HCT116 (cell line): Measurements from ENCODE around the gene PHF2. TPM values are rescaled to one million over a fixed set of nuclear protein-coding genes. Genes with fewer than 3 reads are reported as not detected.

Source experiments
- ATAC-seq: fragments of 200-7000 bp; cut with Tn5 transposase; 2 replicates; pipeline ENCODE4 v1.9.1; 2020; ENCODE audit warnings: mild to moderate bottlenecking, moderate library complexity
- BruUV-seq: library from RNA; stranded (reverse); fragments of 400-500 nt; replicated peaks from 2 replicates; lab custom pipeline; 2021; lab: Mats Ljungman, UMichigan
- CTCF ChIA-PET: fragments of 300-600 bp; sonication (Branson Sonifier 250); formaldehyde crosslinking; loops from one replicate; lab custom pipeline; 2021; ENCODE audit warnings: antibody characterized with exemption; lab: Charles Lee
- POLR2A ChIA-PET: fragments of 300-600, 350-600 bp; sonication (Branson Sonifier 250); formaldehyde crosslinking; loops from one replicate; lab custom pipeline; 2021; ENCODE audit warnings: antibody characterized with exemption; lab: Charles Lee
- RAD21 ChIA-PET, 2 experiments: fragments of 300-600 bp; sonication (Branson Sonifier 250); formaldehyde crosslinking; loops; one replicate each; lab custom pipeline; 2023; ENCODE audit warnings: low total read pairs in 2 of 2; ENCODE audit not compliant: uncharacterized antibody in 2 of 2, unreplicated experiment in 2 of 2, low non-redundant PET in 1 of 2; lab: Charles Lee
- DNase-seq: peaks from one replicate; pipeline ENCODE4 v3.0.0-alpha.2; 2010; ENCODE audit warnings: low read depth, low spot score
- H2AFZ ChIP-seq: fragments of 200-600 bp; shearing (Covaris generic), sonication (generic); 2 replicates; pipeline ENCODE4 v1.6.1; 2017; ENCODE audit warnings: low read depth, mixed run types, mixed read lengths, antibody characterized with exemption, low read length; ENCODE audit not compliant: poor library complexity, severe bottlenecking
- H3K27ac ChIP-seq: 2 replicates; pipeline ENCODE4 v1.5.1; 2012; ENCODE audit warnings: low read depth, low read length
- H3K27me3 ChIP-seq: fragments of 200-600 bp; sonication (generic); 2 replicates; pipeline ENCODE4 v1.6.1; 2016; ENCODE audit warnings: mixed run types, low read length, mixed read lengths; ENCODE audit not compliant: insufficient read depth
- H3K36me3 ChIP-seq, 2 experiments: fragments of 200-500 bp in 1 of 2; fragments of 200-600 bp in 1 of 2; sonication (Bioruptor generic) in 1 of 2; sonication (generic) in 1 of 2; 2 replicates each; pipeline versions ENCODE4 v1.5.1 to v1.6.1; 2014 to 2016; ENCODE audit warnings: low read length in 2 of 2, inconsistent platforms in 1 of 2, mixed read lengths in 1 of 2, mixed run types in 1 of 2; ENCODE audit not compliant: insufficient read depth in 2 of 2, control insufficient read depth in 1 of 2
- H3K4me1 ChIP-seq, 2 experiments: fragments of 200-600 bp in 1 of 2; sonication (generic) in 1 of 2; 2 replicates each; pipeline versions ENCODE4 v1.5.1 to v1.6.1; 2012 to 2017; ENCODE audit warnings: low read length in 2 of 2, inconsistent platforms in 1 of 2, mild to moderate bottlenecking in 1 of 2, mixed read lengths in 1 of 2, mixed run types in 1 of 2, moderate library complexity in 1 of 2; ENCODE audit not compliant: insufficient read depth in 2 of 2, control insufficient read depth in 1 of 2
- H3K4me2 ChIP-seq: fragments of 200-600 bp; sonication (generic); 2 replicates; pipeline ENCODE4 v1.6.1; 2017; ENCODE audit warnings: mixed run types, low read length, mixed read lengths
- H3K4me3 ChIP-seq, 2 experiments: fragments of 200-600 bp in 1 of 2; sonication (generic) in 1 of 2; replicated peaks in 1 of 2; 2 replicates each; pipeline ENCODE4 v1.5.1; 2011 to 2016; ENCODE audit warnings: low read length in 2 of 2, control low read depth in 1 of 2, low read depth in 1 of 2, mild to moderate bottlenecking in 1 of 2, mixed read lengths in 1 of 2, mixed run types in 1 of 2
- H3K79me2 ChIP-seq: fragments of 200-600 bp; sonication (generic); 2 replicates; pipeline ENCODE4 v1.6.1; 2017; ENCODE audit warnings: mild to moderate bottlenecking, mixed run types, low read length, moderate library complexity, mixed read lengths; ENCODE audit not compliant: insufficient read depth
- H3K9ac ChIP-seq: fragments of 200-600 bp; sonication (generic); 2 replicates; pipeline ENCODE4 v1.6.1; 2016; ENCODE audit warnings: low read length, mixed read lengths
- H3K9me2 ChIP-seq: fragments of 200-600 bp; sonication (generic), shearing (Covaris generic); 2 replicates; pipeline ENCODE4 v1.6.1; 2017; ENCODE audit warnings: mixed run types, mild to moderate bottlenecking, moderate library complexity; ENCODE audit not compliant: insufficient read depth
- H3K9me3 ChIP-seq, 2 experiments: fragments of 200-500 bp in 1 of 2; fragments of 200-600 bp in 1 of 2; sonication (Bioruptor generic) in 1 of 2; sonication (generic) in 1 of 2; 2 replicates each; pipeline ENCODE4 v1.6.1; 2014 to 2017; ENCODE audit warnings: low read length in 2 of 2, mixed read lengths in 2 of 2, inconsistent platforms in 1 of 2, low read depth in 1 of 2, mild to moderate bottlenecking in 1 of 2, mixed run types in 1 of 2, moderate library complexity in 1 of 2; ENCODE audit not compliant: control insufficient read depth in 1 of 2, insufficient read depth in 1 of 2
- H4K20me1 ChIP-seq: fragments of 200-600 bp; sonication (generic), shearing (Covaris generic); 2 replicates; pipeline ENCODE4 v1.6.1; 2017; ENCODE audit warnings: mixed run types, mild to moderate bottlenecking, moderate library complexity; ENCODE audit not compliant: insufficient read depth
- CBX3 ChIP-seq: IDR thresholded peaks from 2 replicates; pipeline ENCODE4 v1.6.1; 2012; ENCODE audit warnings: low read depth
- ELF1 ChIP-seq: IDR thresholded peaks from 2 replicates; pipeline ENCODE4 v1.6.1; 2012; ENCODE audit warnings: low read depth, borderline replicate concordance
- EZH2 ChIP-seq: fragments of 200-600 bp; sonication (generic); IDR thresholded peaks from 2 replicates; pipeline ENCODE4 v1.6.1; 2017; ENCODE audit warnings: antibody characterized with exemption, mixed run types
- JUND ChIP-seq: IDR thresholded peaks from 2 replicates; pipeline ENCODE4 v1.6.1; 2012
- POLR2AphosphoS5 ChIP-seq: IDR thresholded peaks from 2 replicates; pipeline ENCODE4 v1.6.1; 2011; ENCODE audit warnings: mild to moderate bottlenecking, low read depth, low read length, moderate library complexity
- SP1 ChIP-seq: IDR thresholded peaks from 2 replicates; pipeline ENCODE4 v1.6.1; 2012; ENCODE audit warnings: low read depth
- SRF ChIP-seq: IDR thresholded peaks from 2 replicates; pipeline ENCODE4 v1.6.1; 2012; ENCODE audit warnings: low read depth
- YY1 ChIP-seq: IDR thresholded peaks from 2 replicates; pipeline ENCODE4 v1.6.1; 2011; ENCODE audit warnings: low read length, low read depth, moderate library complexity, mild to moderate bottlenecking; ENCODE audit not compliant: insufficient replicate concordance; ENCODE audit errors: extremely low read depth
- ZNF274 ChIP-seq: fragments of 200-500 bp; sonication (Bioruptor generic); IDR thresholded peaks from 2 replicates; pipeline ENCODE4 v1.6.1; 2014; ENCODE audit warnings: mild to moderate bottlenecking, low read depth, low read length, inconsistent platforms
- intact Hi-C: fragments of 100-400 bp; cut with micrococcal nuclease; formaldehyde crosslinking; loops from 2 replicates; pipeline ENCODE4 v1.10.0; 2022
- total RNA-seq: library from RNA; stranded (reverse); gene quantifications from one replicate; pipeline ENCODE4 v1.2.1, GENCODE V29; 2021; ENCODE audit not compliant: unreplicated experiment
- TF ChIP-seq, protein P1 (sequence below): IDR thresholded peaks from 2 replicates; pipeline ENCODE4 v1.6.1; 2011; ENCODE audit warnings: mild to moderate bottlenecking, low read length, moderate library complexity; ENCODE audit not compliant: insufficient replicate concordance; ENCODE audit errors: extremely low read depth
- TF ChIP-seq, protein P2 (sequence below): IDR thresholded peaks from 2 replicates; pipeline ENCODE4 v1.6.1; 2012; ENCODE audit warnings: low read depth
- TF ChIP-seq, protein P3 (sequence below), 3 experiments: fragments of 200-600 bp in 1 of 3; sonication (generic) in 1 of 3; IDR thresholded peaks in 2 of 3; conservative IDR thresholded peaks in 1 of 3; 2 replicates each; pipeline ENCODE4 v1.5.1; 2012 to 2017; ENCODE audit warnings: low read depth in 2 of 3, low read length in 2 of 3, antibody characterized with exemption in 1 of 3, borderline replicate concordance in 1 of 3, control low read depth in 1 of 3, mild to moderate bottlenecking in 1 of 3, mixed read lengths in 1 of 3, mixed run types in 1 of 3, moderate library complexity in 1 of 3; ENCODE audit not compliant: insufficient read depth in 1 of 3
- TF ChIP-seq, protein P4 (sequence below): IDR thresholded peaks from 2 replicates; pipeline ENCODE4 v1.6.1; 2012

Gene PHF2
- total RNA-seq, 1 experiment from 2014 or later, result 20.6 TPM

DNA sequence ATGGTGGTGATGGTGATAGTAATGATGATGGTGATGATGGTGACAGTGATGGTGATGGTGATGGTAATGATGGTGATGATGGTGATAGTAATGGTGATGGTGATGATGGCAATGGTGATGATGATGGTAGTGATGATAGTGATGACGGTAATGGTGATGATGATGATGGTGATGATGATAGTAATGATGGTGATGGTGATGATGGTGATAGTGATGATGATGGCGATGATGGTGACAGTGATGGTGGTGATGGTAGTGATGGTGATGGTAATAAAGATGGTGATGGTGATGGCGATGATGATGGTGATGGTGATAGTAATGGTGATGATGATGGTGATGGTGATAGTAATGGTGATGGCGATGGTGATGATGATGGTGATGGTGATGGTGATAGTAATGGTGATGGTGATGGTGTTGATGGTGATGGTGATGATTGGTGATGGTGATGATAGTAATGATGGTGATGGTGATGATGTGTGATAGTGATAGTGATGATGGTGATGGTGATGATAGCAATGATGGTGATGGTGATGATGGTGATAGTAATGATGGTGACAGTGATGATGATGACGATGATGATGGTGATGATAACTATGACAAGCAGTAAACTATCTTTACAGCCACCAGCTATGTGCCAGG lies 38.6 kb downstream of the PHF2 start:
- Histone ChIP-seq H3K4me1 (no peaks in the 10 kb centered on the region), H3K9ac (no peak overlapping the region), H3K27me3 (no peaks in the 10 kb centered on the region), H3K4me3 (no peak overlapping the region), H3K9me2 (no peaks in the 10 kb centered on the region), H3K4me2 (no peak overlapping the region), H2AFZ (no peak overlapping the region), H3K9me3 (0 out of 4 replicates have a peak, but pooled peaks cover 0 to 2% of the 10 kb centered on the region in 2 experiments), H3K79me2 (no peaks in the 10 kb centered on the region; the same call in 1 of the 2 replicates), H3K36me3 (no peaks in the 10 kb centered on the region), H3K27ac (no peak overlapping the region), H4K20me1 (no peaks in the 10 kb centered on the region)
- intact Hi-C loops, result no loop called here
- ChIA-PET CTCF (no interaction called here), POLR2A (no interaction called here), RAD21 (no interaction called here)
- DNase-seq (no peak), ATAC-seq (no peak)
- TF ChIP-seq CBX3 (no peak), ZNF274 (no peak), SP1 (no peak), EZH2 (no peak), SRF (no peak), POLR2AphosphoS5 (no peak), ELF1 (no peak), JUND (no peak), YY1 (no peak)
- TF ChIP-seq, protein P1, sequence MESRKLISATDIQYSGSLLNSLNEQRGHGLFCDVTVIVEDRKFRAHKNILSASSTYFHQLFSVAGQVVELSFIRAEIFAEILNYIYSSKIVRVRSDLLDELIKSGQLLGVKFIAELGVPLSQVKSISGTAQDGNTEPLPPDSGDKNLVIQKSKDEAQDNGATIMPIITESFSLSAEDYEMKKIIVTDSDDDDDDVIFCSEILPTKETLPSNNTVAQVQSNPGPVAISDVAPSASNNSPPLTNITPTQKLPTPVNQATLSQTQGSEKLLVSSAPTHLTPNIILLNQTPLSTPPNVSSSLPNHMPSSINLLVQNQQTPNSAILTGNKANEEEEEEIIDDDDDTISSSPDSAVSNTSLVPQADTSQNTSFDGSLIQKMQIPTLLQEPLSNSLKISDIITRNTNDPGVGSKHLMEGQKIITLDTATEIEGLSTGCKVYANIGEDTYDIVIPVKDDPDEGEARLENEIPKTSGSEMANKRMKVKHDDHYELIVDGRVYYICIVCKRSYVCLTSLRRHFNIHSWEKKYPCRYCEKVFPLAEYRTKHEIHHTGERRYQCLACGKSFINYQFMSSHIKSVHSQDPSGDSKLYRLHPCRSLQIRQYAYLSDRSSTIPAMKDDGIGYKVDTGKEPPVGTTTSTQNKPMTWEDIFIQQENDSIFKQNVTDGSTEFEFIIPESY, result no peak
- TF ChIP-seq, protein P2, sequence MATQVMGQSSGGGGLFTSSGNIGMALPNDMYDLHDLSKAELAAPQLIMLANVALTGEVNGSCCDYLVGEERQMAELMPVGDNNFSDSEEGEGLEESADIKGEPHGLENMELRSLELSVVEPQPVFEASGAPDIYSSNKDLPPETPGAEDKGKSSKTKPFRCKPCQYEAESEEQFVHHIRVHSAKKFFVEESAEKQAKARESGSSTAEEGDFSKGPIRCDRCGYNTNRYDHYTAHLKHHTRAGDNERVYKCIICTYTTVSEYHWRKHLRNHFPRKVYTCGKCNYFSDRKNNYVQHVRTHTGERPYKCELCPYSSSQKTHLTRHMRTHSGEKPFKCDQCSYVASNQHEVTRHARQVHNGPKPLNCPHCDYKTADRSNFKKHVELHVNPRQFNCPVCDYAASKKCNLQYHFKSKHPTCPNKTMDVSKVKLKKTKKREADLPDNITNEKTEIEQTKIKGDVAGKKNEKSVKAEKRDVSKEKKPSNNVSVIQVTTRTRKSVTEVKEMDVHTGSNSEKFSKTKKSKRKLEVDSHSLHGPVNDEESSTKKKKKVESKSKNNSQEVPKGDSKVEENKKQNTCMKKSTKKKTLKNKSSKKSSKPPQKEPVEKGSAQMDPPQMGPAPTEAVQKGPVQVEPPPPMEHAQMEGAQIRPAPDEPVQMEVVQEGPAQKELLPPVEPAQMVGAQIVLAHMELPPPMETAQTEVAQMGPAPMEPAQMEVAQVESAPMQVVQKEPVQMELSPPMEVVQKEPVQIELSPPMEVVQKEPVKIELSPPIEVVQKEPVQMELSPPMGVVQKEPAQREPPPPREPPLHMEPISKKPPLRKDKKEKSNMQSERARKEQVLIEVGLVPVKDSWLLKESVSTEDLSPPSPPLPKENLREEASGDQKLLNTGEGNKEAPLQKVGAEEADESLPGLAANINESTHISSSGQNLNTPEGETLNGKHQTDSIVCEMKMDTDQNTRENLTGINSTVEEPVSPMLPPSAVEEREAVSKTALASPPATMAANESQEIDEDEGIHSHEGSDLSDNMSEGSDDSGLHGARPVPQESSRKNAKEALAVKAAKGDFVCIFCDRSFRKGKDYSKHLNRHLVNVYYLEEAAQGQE, result no peak
- TF ChIP-seq, protein P3, sequence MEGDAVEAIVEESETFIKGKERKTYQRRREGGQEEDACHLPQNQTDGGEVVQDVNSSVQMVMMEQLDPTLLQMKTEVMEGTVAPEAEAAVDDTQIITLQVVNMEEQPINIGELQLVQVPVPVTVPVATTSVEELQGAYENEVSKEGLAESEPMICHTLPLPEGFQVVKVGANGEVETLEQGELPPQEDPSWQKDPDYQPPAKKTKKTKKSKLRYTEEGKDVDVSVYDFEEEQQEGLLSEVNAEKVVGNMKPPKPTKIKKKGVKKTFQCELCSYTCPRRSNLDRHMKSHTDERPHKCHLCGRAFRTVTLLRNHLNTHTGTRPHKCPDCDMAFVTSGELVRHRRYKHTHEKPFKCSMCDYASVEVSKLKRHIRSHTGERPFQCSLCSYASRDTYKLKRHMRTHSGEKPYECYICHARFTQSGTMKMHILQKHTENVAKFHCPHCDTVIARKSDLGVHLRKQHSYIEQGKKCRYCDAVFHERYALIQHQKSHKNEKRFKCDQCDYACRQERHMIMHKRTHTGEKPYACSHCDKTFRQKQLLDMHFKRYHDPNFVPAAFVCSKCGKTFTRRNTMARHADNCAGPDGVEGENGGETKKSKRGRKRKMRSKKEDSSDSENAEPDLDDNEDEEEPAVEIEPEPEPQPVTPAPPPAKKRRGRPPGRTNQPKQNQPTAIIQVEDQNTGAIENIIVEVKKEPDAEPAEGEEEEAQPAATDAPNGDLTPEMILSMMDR (IDR thresholded peaks at IDR 0.05 in 2 of 3, conservative IDR thresholded peaks at IDR 0.05 in 1 of 3; ENCODE audit: borderline replicate concordance in 1 of 3, insufficient read depth in 1 of 3, low read depth in 2 of 3, low read length in 2 of 3), result no peak
- TF ChIP-seq, protein P4, sequence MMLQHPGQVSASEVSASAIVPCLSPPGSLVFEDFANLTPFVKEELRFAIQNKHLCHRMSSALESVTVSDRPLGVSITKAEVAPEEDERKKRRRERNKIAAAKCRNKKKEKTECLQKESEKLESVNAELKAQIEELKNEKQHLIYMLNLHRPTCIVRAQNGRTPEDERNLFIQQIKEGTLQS, result no peak
- BruUV-seq, result no TSS peak
